Endothelial cell (in vitro differentiated cells): ENCODE data around the gene SALL3. TPM values are rescaled to one million over a fixed set of nuclear protein-coding genes. Genes with fewer than 3 reads are reported as not detected.

Experiments
- DNase-seq: peaks from one replicate; pipeline ENCODE4 v3.0.0; 2021; ENCODE audit warnings: low spot score
- H3K27ac Mint-ChIP-seq: one replicate; pipeline ENCODE4 v1.8.0; 2021; ENCODE audit warnings: mixed read lengths, inconsistent platforms; ENCODE audit not compliant: unreplicated experiment
- H3K27me3 Mint-ChIP-seq: one replicate; pipeline ENCODE4 v1.8.0; 2021; ENCODE audit warnings: mild to moderate bottlenecking, moderate library complexity, mixed read lengths, inconsistent platforms; ENCODE audit not compliant: unreplicated experiment
- H3K36me3 Mint-ChIP-seq: one replicate; pipeline ENCODE4 v1.8.0; 2021; ENCODE audit warnings: mild to moderate bottlenecking, low read depth, mixed read lengths, inconsistent platforms; ENCODE audit not compliant: unreplicated experiment
- H3K4me1 Mint-ChIP-seq: one replicate; pipeline ENCODE4 v1.8.0; 2021; ENCODE audit warnings: mild to moderate bottlenecking, mixed read lengths, inconsistent platforms; ENCODE audit not compliant: unreplicated experiment
- H3K4me3 Mint-ChIP-seq: one replicate; pipeline ENCODE4 v1.8.0; 2021; ENCODE audit warnings: mild to moderate bottlenecking, mixed read lengths, inconsistent platforms; ENCODE audit not compliant: unreplicated experiment
- H3K9me3 Mint-ChIP-seq: one replicate; pipeline ENCODE4 v1.8.0; 2021; ENCODE audit warnings: mixed read lengths, inconsistent platforms; ENCODE audit not compliant: unreplicated experiment
- CTCF ChIP-seq: fragments of 200-600 bp; sonication (generic); IDR thresholded peaks from one replicate; pipeline ENCODE4 v1.5.0; 2021; ENCODE audit warnings: antibody characterized with exemption; ENCODE audit not compliant: unreplicated experiment
- total RNA-seq: library from RNA; stranded (reverse); fragmentation: NEBNext Ultra II Directional; extraction: Animal tissue kit (Norgen Biotek cat#: 25700); gene quantifications from one replicate; pipeline ENCODE4 v1.2.1, GENCODE V29; 2021; ENCODE audit not compliant: unreplicated experiment

The SALL3 gene
- total RNA-seq, 1 donor from 2014 or later: 2.5 TPM

- Mint-ChIP-seq H3K36me3 (peaks cover under 1% of the 10 kb centered on the region), H3K27ac (no peak overlapping the region)
Observed at GRCh38 chr18:78999939-79000338, 20.3 kb downstream of the SALL3 start.

GRCh38 chr18:79000997-79001396, 21.4 kb downstream of the SALL3 start:
- H3K4me1 Mint-ChIP-seq: no peaks in the 10 kb centered on the region
- H3K9me3 Mint-ChIP-seq: no peaks in the 10 kb centered on the region
- DNase-seq: no peak
- no peak overlapping the region for H3K4me3 Mint-ChIP-seq
- TF ChIP-seq CTCF: no peak
- H3K36me3 Mint-ChIP-seq: no peaks in the 10 kb centered on the region
- no peak overlapping the region for H3K27ac Mint-ChIP-seq
- H3K27me3 Mint-ChIP-seq: peaks cover 3% of the 10 kb centered on the region

More at GRCh38 chr18:78999939-79000338, 20.3 kb downstream of the SALL3 start:
- Mint-ChIP-seq H3K9me3 (no peaks in the 10 kb centered on the region), H3K27me3 (peaks cover 8% of the 10 kb centered on the region), H3K4me3 (no peak overlapping the region), H3K4me1 (no peaks in the 10 kb centered on the region)
- no peak for TF ChIP-seq CTCF
- no peak for DNase-seq

- Mint-ChIP-seq H3K27ac (no peak overlapping the region), H3K9me3 (no peaks in the 10 kb centered on the region), H3K27me3 (no peaks in the 10 kb centered on the region), H3K4me3 (no peak overlapping the region), H3K36me3 (no peaks in the 10 kb centered on the region), H3K4me1 (no peaks in the 10 kb centered on the region)
- no peak for TF ChIP-seq CTCF
- DNase-seq: no peak
Observed at GRCh38 chr18:79005653-79006052, 26.0 kb downstream of the SALL3 start.

- H3K27me3 Mint-ChIP-seq: no peaks in the 10 kb centered on the region
- H3K36me3 Mint-ChIP-seq: no peaks in the 10 kb centered on the region
- TF ChIP-seq CTCF: no peak
- H3K9me3 Mint-ChIP-seq: no peaks in the 10 kb centered on the region
- no peaks in the 10 kb centered on the region for H3K4me1 Mint-ChIP-seq
- DNase-seq: no peak
- H3K4me3 Mint-ChIP-seq: no peak overlapping the region
- no peak overlapping the region for H3K27ac Mint-ChIP-seq
Observed at GRCh38 chr18:79006106-79006795, 26.6 kb downstream of the SALL3 start.

- H3K36me3 Mint-ChIP-seq: no peaks in the 10 kb centered on the region
- DNase-seq: no peak
- no peak overlapping the region for H3K4me3 Mint-ChIP-seq
- no peaks in the 10 kb centered on the region for H3K9me3 Mint-ChIP-seq
- H3K4me1 Mint-ChIP-seq: no peaks in the 10 kb centered on the region
- no peaks in the 10 kb centered on the region for H3K27me3 Mint-ChIP-seq
- TF ChIP-seq CTCF: no peak
- no peak overlapping the region for H3K27ac Mint-ChIP-seq
Observed at GRCh38 chr18:79007440-79007839, 27.8 kb downstream of the SALL3 start.
